Esophagus (tissue), 2 donors: ENCODE data around the gene RFNG. TPM values are rescaled to one million over a fixed set of nuclear protein-coding genes. Genes with fewer than 3 reads are reported as not detected.

Experiments used
- H3K27ac ChIP-seq, 2 donors: one replicate each; pipeline ENCODE4 v1.5.1; 2013; ENCODE audit warnings: low read depth in 2 of 2, mild to moderate bottlenecking in 2 of 2, inconsistent platforms in 1 of 2, low read length in 1 of 2, moderate library complexity in 1 of 2
- H3K27me3 ChIP-seq, 2 donors: one replicate each; pipeline ENCODE4 v1.6.1; 2013; ENCODE audit warnings: low read length in 2 of 2, control low read depth in 1 of 2, mild to moderate bottlenecking in 1 of 2; ENCODE audit not compliant: insufficient read depth in 2 of 2, control insufficient read depth in 1 of 2
- H3K36me3 ChIP-seq, 2 donors: one replicate each; pipeline ENCODE4 v1.6.1; 2013; ENCODE audit warnings: low read length in 1 of 2; ENCODE audit not compliant: control insufficient read depth in 2 of 2, insufficient read depth in 2 of 2
- H3K4me1 ChIP-seq, 2 donors: one replicate each; pipeline ENCODE4 v1.6.1; 2013; ENCODE audit warnings: low read length in 1 of 2; ENCODE audit not compliant: control insufficient read depth in 2 of 2, insufficient read depth in 2 of 2
- H3K4me3 ChIP-seq, 2 donors: one replicate each; pipeline ENCODE4 v1.5.1; 2013; ENCODE audit warnings: low read length in 2 of 2, mild to moderate bottlenecking in 2 of 2, low read depth in 1 of 2, moderate library complexity in 1 of 2
- H3K9me3 ChIP-seq, 2 donors: one replicate each; pipeline ENCODE4 v1.6.1; 2013; ENCODE audit warnings: mild to moderate bottlenecking in 2 of 2, low read depth in 1 of 2, low read length in 1 of 2, moderate library complexity in 1 of 2; ENCODE audit not compliant: control insufficient read depth in 2 of 2, insufficient read depth in 1 of 2
- WGBS, 2 donors: extraction: QIAGEN DNeasy Blood & Tissue Kit; methylation state at CpG; one replicate each; pipeline ENCODE4 v1.1.7; 2013; 5-methylcytosine and 5-hydroxymethylcytosine counted together
- polyA plus RNA-seq, 2 donors: library from polyadenylated mRNA; stranded (reverse); fragments of 200-250 nt; gene quantifications; one replicate each; pipeline ENCODE4 v1.2.3, GENCODE V29; 2013
- donor health status: healthy with polysubstance abuse.
- donor health status: Bipolar disorder and iron deficiency.

Gene RFNG
- polyA plus RNA-seq, 2 donors: 27.4 to 36.4 TPM

GRCh38 chr17:82077617-82078358, 26.2 kb upstream of the RFNG start:
- WGBS, 2 donors: 64 to 66% methylated on average over 27 to 28 of the region's 28 CpGs

GRCh38 chr17:82076785-82077591, 25.4 kb upstream of the RFNG start:
- 74 to 86% methylated on average over 17 to 21 of the region's 21 CpGs for WGBS, 2 donors
- no peaks in the 10 kb centered on the region for H3K4me1 ChIP-seq
- no peaks in the 10 kb centered on the region for H3K27me3 ChIP-seq
- peaks cover 8 to 31% of the 10 kb centered on the region in 2 donors for H3K36me3 ChIP-seq
- no peaks in the 10 kb centered on the region for H3K9me3 ChIP-seq
- H3K27ac ChIP-seq: no peak overlapping the region
- no peak overlapping the region for H3K4me3 ChIP-seq

More at GRCh38 chr17:82077617-82078358, 26.2 kb upstream of the RFNG start:
- Histone ChIP-seq H3K9me3 (no peaks in the 10 kb centered on the region), H3K36me3 (peaks cover 15 to 39% of the 10 kb centered on the region in 2 donors), H3K4me1 (no peaks in the 10 kb centered on the region), H3K27ac (no peak overlapping the region), H3K4me3 (no peak overlapping the region), H3K27me3 (no peaks in the 10 kb centered on the region)

- WGBS, 2 donors: 79 to 80% methylated on average over 25 of the region's 25 CpGs
- Histone ChIP-seq H3K27ac (peak overlapping the region in 1 of 2 donors; percentile 18), H3K4me3 (no peak overlapping the region), H3K36me3 (peaks cover 7 to 25% of the 10 kb centered on the region in 2 donors), H3K4me1 (no peaks in the 10 kb centered on the region), H3K9me3 (no peaks in the 10 kb centered on the region), H3K27me3 (no peaks in the 10 kb centered on the region)
Measured at GRCh38 chr17:82076018-82076784, 24.6 kb upstream of the RFNG start.

- Histone ChIP-seq H3K27ac (no peak overlapping the region), H3K27me3 (no peaks in the 10 kb centered on the region), H3K36me3 (peaks cover 0 to 1% of the 10 kb centered on the region in 2 donors), H3K4me1 (no peaks in the 10 kb centered on the region), H3K9me3 (no peaks in the 10 kb centered on the region), H3K4me3 (no peak overlapping the region)
- 54 to 66% methylated on average over 9 of the region's 9 CpGs for WGBS, 2 donors
Measured at GRCh38 chr17:82073446-82073845, 21.8 kb upstream of the RFNG start.

GRCh38 chr17:82072827-82073226, 21.2 kb upstream of the RFNG start:
- Histone ChIP-seq H3K4me1 (no peaks in the 10 kb centered on the region), H3K27me3 (no peaks in the 10 kb centered on the region), H3K27ac (peak overlapping the region in 1 of 2 donors; percentile 19), H3K9me3 (no peaks in the 10 kb centered on the region), H3K36me3 (no peaks in the 10 kb centered on the region), H3K4me3 (no peak overlapping the region)
- WGBS, 2 donors: 76 to 80% methylated on average over 6 of the region's 6 CpGs

- H3K27me3 ChIP-seq: no peaks in the 10 kb centered on the region
- H3K4me1 ChIP-seq: peaks cover 3% of the 10 kb centered on the region in 2 donors
- H3K27ac ChIP-seq: no peak overlapping the region
Measured at GRCh38 chr17:82070611-82071010, 19.0 kb upstream of the RFNG start.

GRCh38 chr17:82065638-82066303, 14.2 kb upstream of the RFNG start, which contains the start of gene DUS1L:
Gene DUS1L (minus strand): TSS chr17:82065804. CDS start chr17:82065059, 745 bp downstream.
- peak within 1 kb of the TSS; percentile 79 to 92 for H3K27ac ChIP-seq
- H3K4me1 ChIP-seq: peaks cover 3 to 13% of the 10 kb centered on the region in 2 donors
- H3K4me3 ChIP-seq: peak within 1 kb of the TSS; percentile 76 to 86
- H3K9me3 ChIP-seq: no peaks in the 10 kb centered on the region
- 10 to 18% methylated on average over 55 to 88 of the region's 88 CpGs for WGBS, 2 donors
- H3K27me3 ChIP-seq: no peaks in the 10 kb centered on the region
- H3K36me3 ChIP-seq: peaks cover 3 to 28% of the 10 kb centered on the region in 2 donors

More at GRCh38 chr17:82070611-82071010, 19.0 kb upstream of the RFNG start:
- no peaks in the 10 kb centered on the region for H3K36me3 ChIP-seq
- H3K4me3 ChIP-seq: no peak overlapping the region
- H3K9me3 ChIP-seq: no peaks in the 10 kb centered on the region

GRCh38 chr17:82065193-82065637, 13.6 kb upstream of the RFNG start:
- H3K36me3 ChIP-seq: peaks cover 5 to 33% of the 10 kb centered on the region in 2 donors
- peaks cover 3 to 13% of the 10 kb centered on the region in 2 donors for H3K4me1 ChIP-seq
- H3K27me3 ChIP-seq: no peaks in the 10 kb centered on the region
- WGBS, 2 donors: 1 to 3% methylated on average over 24 to 47 of the region's 47 CpGs
- peak overlapping the region; percentile 76 to 86 for H3K4me3 ChIP-seq
- H3K9me3 ChIP-seq: no peaks in the 10 kb centered on the region
- peak overlapping the region; percentile 45 to 79 for H3K27ac ChIP-seq
